ENCODE results near the gene PIM1. TPM values are rescaled to one million over a fixed set of nuclear protein-coding genes. Genes with fewer than 3 reads are reported as not detected.
A peak's percentile ranks its signal among the peaks of the same experiment; 100 is the strongest.

Gene PIM1
- total RNA-seq, 1 experiment from 2014 or later: 47.5 TPM

DNA sequence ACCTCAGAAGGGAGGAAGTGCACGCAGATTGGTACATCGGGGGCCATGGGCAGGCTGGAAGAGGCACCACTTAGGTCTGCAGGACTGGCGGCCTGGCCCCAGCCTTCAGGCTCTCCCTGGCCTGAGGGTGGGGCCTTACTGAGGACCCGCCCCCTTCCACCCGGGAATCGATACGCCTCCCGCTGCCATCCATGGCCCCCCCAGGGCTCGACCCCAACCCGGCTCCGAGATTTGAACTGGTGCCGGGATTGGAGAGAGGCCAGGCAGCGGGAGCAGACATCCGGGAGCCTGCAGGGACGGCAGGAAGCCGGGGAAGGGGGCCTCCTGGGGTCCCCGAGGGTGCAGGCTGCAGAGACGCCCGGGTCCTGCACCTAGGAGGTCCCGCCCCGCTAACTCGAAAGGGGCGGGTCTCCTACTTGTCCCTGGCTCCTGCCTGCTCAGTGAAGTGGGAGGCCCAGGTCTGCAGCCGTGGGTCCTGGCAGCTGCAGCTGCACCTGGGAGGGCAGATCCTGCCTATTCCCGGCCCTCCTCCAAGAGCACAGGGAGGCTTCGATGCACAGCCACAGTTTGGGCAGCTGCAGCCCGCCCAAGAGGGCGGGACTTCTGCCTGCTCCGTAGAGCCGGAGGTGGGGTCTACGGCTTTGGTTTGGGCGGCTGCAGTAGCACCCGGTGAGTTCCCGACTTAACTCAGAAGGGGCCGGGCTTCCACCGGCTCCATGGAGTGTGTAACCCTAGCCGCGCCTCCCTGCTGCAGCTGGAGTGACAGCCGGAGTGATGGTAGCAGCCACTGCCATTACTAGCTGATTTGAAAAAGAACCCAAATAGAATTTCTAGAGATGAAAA is 52.4 kb downstream of the PIM1 start:
- peak overlapping the region; percentile 88 to 96 (median 92) for H3K27ac Mint-ChIP-seq

More for the DNA sequence above, 52.4 kb downstream of the PIM1 start:
- Histone ChIP-seq H4K8ac (replicated peaks; ENCODE audit: insufficient read length, low read depth, low read length) (no peak overlapping the region), H3K56ac (ENCODE audit: insufficient read length, low read depth, low read length) (no peak overlapping the region), H3K14ac (ENCODE audit: insufficient read depth, low read length) (no peak overlapping the region), H4K91ac (ENCODE audit: insufficient read length, low read depth, low read length) (no peak overlapping the region), H2BK5ac (ENCODE audit: insufficient read length, low read length) (no peak overlapping the region), H2BK12ac (ENCODE audit: insufficient read length, low read depth, low read length) (no peak overlapping the region), H3K27ac (ENCODE audit: insufficient read length, low read depth, low read length) (no peak overlapping the region), H3K4me2 (ENCODE audit: insufficient read depth, insufficient read length, low read length) (peak overlapping the region; percentile 77), H4K5ac (ENCODE audit: insufficient read length, low read depth, low read length) (no peak overlapping the region), H4K20me1 (ENCODE audit: control insufficient read depth, insufficient read depth, insufficient read length) (no peaks in the 10 kb centered on the region), H3K23me2 (ENCODE audit: insufficient read length, low read depth, low read length, poor library complexity, severe bottlenecking) (peaks cover 3% of the 10 kb centered on the region), H2BK15ac (ENCODE audit: low read depth, low read length) (no peak overlapping the region), H2AFZ (ENCODE audit: low read length) (peak overlapping the region; percentile 45), H3T11ph (ENCODE audit: low read length) (no peak overlapping the region), H2AK5ac (ENCODE audit: insufficient read length, low read length) (no peak overlapping the region), H3K9me3 (ENCODE audit: control insufficient read depth, low read depth, low read length) (no peaks in the 10 kb centered on the region), H3K27me3 (ENCODE audit: insufficient read depth, low read length) (no peaks in the 10 kb centered on the region), H3K79me2 (ENCODE audit: insufficient read depth, low read length) (no peaks in the 10 kb centered on the region), H2BK120ac (ENCODE audit: low read depth, low read length, poor library complexity, severe bottlenecking) (no peak overlapping the region), H3K4ac (ENCODE audit: low read depth, low read length) (no peak overlapping the region), H3K23ac (ENCODE audit: insufficient read length, low read depth, low read length) (no peak overlapping the region), H3K79me1 (ENCODE audit: insufficient read depth, low read depth, low read length, poor library complexity, severe bottlenecking) (no peaks in the 10 kb centered on the region), H2BK20ac (ENCODE audit: low read depth, low read length, poor library complexity, severe bottlenecking) (no peak overlapping the region), H3K9ac (ENCODE audit: extremely low read depth, insufficient read length, low read length) (peak overlapping the region; percentile 41), H3K4me1 (ENCODE audit: insufficient read depth, low read length) (no peaks in the 10 kb centered on the region), H3K18ac (ENCODE audit: insufficient read length, low read depth, low read length) (no peak overlapping the region)
- peaks cover 12% of the 10 kb centered on the region in 2 experiments for H3K4me1 Mint-ChIP-seq
- no peak for TF ChIP-seq CTCF (conservative IDR thresholded peaks at IDR 0.05)
- H3K4me3 Mint-ChIP-seq: peak overlapping the region; percentile 79 to 90
- H3K27me3 Mint-ChIP-seq (ENCODE audit: low read depth): no peaks in the 10 kb centered on the region
- H3K36me3 Mint-ChIP-seq (ENCODE audit: insufficient read depth in 1 of 3, low read depth in 3 of 3): no peaks in the 10 kb centered on the region
- H3K9me3 Mint-ChIP-seq: no peaks in the 10 kb centered on the region
- no CpG with 5 or more reads among the region's 39 CpGs for WGBS (ENCODE audit: extremely low coverage, insufficient read length, low lambda C conversion rate)
- peak; percentile 98 for DNase-seq
